Activated naive CD4-positive, alpha-beta T cell treated with Interleukin-2 at 50 U/mL for 16 hours (primary cell): Measurements from ENCODE around the gene DUSP15.
"Not testable (repeated sequence)": the region's sequence is repeated elsewhere in the genome, so short reads cannot be mapped to it uniquely, and the experiment has no call there.

ENCODE experiments used
- DNase-seq: peaks from one replicate; pipeline ENCODE4 v3.0.0-alpha.2; 2020

DUSP15 gene

GRCh38 chr20:31869942-31870725, at the start of gene DUSP15, which contains the start of gene TTLL9:
DUSP15 (minus strand) TSS chr20:31870527; CDS start chr20:31870337, 190 bp downstream.
TTLL9 (plus strand) TSS chr20:31870634; CDS start chr20:31871127, 493 bp downstream.
- DNase-seq = no peak

DNA sequence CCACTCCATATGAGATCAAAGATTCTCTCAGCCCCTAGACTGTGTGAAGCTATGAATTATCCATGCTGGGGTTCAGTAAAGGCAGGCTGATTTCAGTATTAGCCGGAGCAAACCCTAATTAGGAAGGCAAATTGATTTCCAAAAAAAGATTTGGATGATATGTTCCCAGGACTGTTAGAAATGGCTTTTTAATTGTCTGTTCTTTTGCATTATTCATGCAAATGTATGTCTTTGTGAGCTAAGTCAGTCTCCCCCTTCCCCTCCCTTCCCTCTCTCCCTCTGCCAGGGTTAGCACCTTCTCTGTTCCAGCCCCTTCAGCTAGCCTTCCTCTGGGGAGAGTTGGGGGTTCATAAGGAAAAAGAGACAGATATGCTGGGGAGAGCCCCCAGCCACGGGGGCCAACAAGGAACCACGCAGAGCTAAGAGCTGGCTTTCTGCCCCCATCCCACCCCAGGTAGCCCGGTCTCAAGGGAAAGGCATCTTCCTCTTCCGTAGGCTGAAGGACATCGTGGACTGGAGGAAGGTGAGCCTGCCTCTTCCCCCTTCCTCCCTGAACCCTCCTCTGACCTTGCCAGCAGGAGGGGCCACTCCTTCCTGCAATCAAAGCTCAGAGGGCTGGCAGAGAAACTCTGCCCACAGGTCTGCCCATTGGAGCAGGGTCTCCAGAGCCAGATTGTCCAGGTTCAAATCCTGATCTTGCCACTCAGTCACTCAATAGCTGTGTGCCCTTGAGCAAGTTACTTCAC, 49.3 kb upstream of the DUSP15 start:
- DNase-seq = no peak

DNA sequence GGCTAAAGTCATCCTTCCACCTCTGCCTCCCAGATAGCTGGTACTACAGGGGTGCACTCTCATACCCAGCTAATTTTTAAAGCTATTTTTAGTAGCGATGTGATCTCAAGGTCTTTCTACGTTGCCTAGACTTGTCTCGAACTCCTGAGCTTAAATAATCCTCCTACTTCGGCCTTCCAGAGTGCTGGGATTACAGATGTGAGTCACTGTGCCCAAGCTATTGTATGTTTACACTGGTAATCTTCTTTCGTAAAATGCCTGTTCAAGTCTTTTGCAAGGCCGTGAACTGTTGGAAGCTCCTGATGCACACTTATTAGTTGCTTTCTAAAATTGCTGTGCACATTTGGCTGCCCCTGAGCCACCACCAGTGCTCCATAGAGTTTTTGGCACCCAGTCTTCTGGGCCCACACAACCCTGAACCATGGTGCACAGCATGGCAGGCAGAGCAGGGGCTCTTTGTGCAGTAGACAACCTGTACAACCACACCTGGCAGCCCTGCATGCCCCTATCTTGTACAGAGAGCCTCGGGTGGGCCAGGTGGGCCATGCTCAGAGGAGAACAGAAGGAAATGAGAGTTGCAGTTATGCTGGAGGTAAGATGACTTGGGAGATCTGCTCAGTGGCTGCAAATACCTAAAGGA, 48.3 kb upstream of the DUSP15 start:
- no peak for DNase-seq

DNA sequence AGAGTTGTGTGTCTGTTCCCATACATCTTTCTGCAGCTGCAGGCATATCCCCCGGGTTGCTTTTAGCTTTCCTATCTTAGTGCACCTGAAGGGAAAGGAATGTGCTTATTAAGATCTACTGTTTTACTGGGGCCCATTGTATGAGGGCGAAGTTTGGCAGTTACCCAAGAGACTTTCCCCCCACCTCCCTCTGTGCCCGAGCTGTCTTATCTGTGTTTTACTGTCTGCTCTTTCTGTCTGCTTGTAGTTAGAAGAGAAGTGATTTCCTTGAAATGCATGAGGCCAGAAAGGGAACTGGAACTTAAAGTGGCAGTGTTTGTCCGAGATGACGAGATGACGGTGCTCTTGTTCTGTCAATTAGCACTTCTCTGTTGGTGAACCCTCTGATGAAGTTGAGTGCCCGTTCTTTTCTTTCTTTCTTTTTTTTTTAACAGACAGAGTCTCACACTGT, 47.7 kb upstream of the DUSP15 start:
- not testable (repeated sequence) for DNase-seq

DNA sequence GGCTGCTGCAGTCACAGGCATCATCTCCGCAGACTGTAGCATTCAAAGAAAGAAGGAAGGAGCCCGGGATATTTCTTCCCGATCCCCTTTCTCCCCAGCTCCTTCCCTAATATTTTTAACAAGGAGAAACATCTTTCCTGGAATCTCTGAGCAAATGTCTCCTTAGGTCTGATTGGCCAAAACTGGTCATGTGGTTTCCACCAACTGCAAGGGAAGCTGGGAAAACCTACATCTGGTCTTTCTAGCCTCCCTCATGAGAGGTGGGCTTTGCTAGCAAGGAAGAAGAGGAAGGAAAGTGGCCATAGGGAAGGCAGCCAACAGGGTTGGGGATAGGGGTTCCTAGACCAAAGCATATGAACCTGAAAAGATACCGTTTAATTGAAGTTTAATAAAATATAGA, 46.4 kb upstream of the DUSP15 start:
- no peak for DNase-seq

DNA sequence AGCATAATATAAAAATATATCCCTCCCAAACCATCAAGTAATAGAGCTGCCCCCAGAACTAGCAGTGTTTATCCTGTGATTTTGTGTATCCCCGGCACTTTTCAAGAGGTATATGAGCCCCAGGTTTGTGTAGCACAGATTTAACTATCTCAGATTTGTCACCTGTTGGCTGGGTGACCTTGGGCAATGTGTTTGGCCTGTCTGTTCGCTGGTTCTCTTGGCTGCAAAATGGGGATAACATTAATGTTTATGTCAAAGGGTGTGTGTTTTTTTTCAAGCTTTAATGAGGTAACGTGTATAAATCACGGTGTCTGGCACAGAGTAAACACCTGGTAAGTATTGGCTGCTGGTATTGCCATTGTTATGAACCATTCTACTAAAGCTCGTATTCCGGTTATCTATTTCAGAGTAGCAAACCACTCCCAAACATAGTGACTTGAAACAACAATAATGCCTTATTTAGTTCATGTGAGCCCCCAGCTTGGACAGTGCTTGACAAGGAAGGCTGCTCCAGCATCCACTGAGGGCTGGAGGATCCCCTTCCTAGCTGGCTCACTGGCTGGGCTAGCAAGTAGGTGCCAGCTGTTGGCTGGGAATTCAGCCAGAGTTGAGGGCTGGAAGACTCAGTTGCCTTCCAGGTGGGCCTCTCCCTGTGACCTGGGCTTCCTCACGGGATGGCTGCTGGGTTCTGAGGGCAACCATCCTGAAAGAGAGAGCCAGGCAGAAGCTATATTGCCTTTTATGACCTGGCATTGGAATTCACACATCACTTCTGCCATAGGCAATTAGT, 45.4 kb upstream of the DUSP15 start:
- DNase-seq = no peak

DNA sequence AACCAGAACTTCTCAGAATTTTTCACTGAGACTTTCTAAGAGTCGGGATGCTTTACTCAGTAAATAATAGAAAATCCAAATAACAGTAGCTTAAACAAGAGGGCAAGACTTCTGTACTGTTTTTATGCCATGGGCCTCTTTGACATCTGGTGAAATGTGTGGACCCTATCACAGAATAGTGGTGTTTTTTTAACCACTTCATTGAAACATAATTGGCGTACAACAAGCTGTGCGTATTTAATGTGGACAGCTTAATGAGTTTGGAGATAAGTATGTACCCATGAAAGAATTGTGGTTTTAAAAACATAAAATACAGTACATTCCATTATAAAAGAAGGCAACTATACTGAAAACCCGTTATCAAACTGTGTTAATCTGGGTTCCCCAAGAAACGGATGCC, 43.8 kb upstream of the DUSP15 start:
- no peak for DNase-seq

- no peak for DNase-seq
These were observed 43.3 kb upstream of the DUSP15 start for GRCh38 chr20:31913431-31914157.

GRCh38 chr20:31910071-31910803, 39.9 kb upstream of the DUSP15 start:
- no peak for DNase-seq

GRCh38 chr20:31909253-31910070, 39.1 kb upstream of the DUSP15 start:
- no peak for DNase-seq

DNA sequence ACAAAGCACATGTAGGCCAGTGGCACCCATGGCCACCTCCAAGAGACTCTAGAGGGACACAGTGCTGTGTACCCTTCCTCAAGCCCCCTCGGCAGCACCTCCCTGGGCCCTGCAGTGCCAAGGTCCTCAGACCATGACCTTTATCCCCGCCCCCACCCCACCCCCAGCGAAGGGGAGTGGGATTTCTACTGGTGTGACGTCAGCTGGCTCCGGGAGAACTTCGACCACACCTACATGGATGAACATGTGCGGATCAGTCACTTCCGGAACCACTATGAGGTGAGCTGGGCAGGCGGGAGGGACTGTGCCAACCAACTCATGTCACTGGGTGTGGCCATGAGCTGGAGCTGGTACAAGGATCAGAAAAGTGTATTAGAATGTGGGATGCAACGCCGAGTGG, 38.1 kb upstream of the DUSP15 start:
- DNase-seq = no peak

DNA sequence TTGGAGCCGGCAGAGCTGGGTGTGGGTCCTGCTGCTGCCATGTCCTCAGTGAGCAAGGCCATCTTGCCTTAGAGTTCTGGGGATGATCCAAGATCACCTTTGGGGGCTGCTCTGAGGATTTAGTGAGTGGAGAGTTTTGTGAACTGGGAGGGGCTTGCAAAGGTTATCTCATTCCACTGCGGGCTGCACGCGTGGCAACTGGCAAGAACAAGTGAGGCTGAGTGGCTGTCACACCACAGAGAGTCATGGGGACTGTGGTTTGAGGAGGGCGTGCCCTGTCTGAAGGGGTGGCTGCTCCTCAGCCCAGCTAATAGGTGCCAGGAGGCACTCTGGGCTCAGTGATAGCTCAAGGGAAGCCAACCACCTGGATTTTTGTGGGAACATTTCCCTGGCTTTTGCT, 37.7 kb upstream of the DUSP15 start:
- DNase-seq = no peak

DNA sequence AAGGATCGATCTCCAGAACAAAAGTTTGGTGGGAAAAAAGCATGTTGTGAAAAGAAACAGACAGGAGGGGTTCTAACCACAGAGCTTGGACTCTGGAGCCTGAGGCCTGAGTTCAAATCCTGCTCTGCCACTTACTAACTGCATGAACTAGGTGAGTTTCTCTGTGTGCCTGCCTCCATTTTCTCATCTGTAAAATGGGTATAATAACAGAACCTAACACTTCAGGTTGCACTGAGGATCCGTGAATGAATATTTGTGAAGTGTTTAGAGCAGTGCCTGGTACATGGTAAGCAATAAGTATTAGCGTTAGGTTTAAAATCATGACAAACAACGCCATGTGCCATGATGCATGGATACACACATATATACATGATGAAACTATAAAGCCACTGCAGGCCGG, 36.7 kb upstream of the DUSP15 start:
- no peak for DNase-seq

DNA sequence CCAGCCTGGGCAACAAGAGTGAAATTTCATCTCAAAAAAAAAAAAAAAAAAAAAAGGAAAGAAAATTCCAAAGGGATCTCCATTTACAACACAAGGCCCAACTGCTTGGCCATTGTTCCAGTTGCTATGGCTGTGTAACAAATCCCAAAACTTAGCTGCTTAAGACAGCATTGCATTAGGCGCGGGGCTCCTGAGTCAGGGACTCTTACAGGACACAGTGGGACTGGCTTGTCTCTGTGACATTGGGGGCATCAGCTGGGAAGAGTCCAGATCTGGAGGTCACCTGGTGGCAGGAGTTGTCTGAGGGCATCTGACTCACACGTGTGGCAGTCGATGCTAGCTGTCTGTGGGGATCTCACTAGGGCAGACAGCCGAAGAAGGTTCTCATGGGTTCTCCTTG, 35.7 kb upstream of the DUSP15 start:
- DNase-seq = no peak

GRCh38 chr20:31903627-31904386, 33.5 kb upstream of the DUSP15 start:
- DNase-seq = no peak

- DNase-seq = no peak
These were observed 31.3 kb upstream of the DUSP15 start for GRCh38 chr20:31901615-31902014.

GRCh38 chr20:31897541-31897940, 27.2 kb upstream of the DUSP15 start:
- no peak for DNase-seq

DNA sequence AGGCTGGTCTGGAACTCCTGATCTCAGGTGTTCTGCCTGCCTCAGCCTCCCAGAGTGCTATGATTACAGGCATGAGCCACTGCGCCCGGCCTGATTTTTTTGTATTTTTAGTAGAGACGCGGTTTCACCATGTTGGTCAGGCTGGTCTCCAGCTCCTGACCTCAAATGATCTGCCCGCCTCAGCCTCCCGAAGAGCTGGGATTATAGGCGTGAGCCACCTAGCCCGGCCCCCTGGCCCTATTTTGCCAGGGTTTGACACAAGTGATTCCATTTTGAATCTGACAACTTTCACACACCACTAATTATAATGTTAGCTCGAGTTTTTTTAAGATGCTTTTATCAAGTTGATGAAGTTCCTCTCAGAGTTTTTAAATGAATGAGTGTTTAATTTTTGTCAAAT, 25.7 kb upstream of the DUSP15 start:
- DNase-seq = no peak

DNA sequence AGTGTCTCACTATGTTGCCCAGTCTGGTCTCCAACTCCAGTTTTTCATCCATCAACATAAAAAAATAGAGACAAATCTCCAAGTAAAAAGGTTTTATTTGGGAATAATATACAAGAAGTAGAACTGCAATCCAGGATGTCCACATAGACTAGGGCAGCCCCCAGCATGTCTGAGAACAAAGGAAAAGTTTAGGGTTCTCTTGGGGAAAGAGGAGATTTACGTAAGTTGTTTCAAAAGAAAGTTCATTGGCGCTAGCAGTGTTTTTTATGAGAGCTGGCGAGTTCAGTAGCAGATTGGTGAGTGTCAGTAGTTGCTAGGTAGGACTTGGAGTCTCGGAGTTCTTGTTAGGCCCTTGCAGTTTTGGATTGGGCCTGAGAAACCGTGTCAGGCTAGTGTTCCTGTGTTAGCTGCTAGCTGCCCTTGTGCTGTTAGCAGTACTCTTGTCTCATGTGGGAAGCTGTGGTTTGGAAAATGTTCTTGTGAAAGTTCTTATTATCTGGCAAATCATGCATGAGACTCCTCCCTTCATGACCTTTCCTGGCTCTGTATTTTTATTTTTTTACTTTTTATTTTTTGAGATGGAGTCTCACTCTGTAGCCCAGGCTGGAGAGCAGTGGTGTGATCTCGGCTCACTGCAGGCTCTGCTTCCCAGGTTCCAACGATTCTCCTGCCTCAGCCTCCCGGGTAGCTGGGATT, 24.8 kb upstream of the DUSP15 start:
- DNase-seq = no peak
